Subcutaneous abdominal adipose tissue (tissue), 5 donors: Measurements from ENCODE around the gene ALDH3A2.

Experiments
- H3K27ac ChIP-seq: one replicate; pipeline ENCODE4 v1.7.0; 2013; ENCODE audit warnings: low read depth, mild to moderate bottlenecking, inconsistent platforms, low read length, moderate library complexity
- H3K27me3 ChIP-seq, 5 donors: one replicate each; pipeline ENCODE4 v1.7.0; 2013; ENCODE audit warnings: low read length in 5 of 5, inconsistent platforms in 1 of 5; ENCODE audit not compliant: control insufficient read depth in 5 of 5, insufficient read depth in 4 of 5
- H3K36me3 ChIP-seq, 5 donors: one replicate each; pipeline ENCODE4 v1.7.0; 2013; ENCODE audit warnings: low read length in 5 of 5; ENCODE audit not compliant: control insufficient read depth in 5 of 5, insufficient read depth in 5 of 5
- H3K4me1 ChIP-seq, 5 donors: one replicate each; pipeline ENCODE4 v1.7.0; 2013; ENCODE audit warnings: low read length in 5 of 5, mild to moderate bottlenecking in 3 of 5, moderate library complexity in 1 of 5; ENCODE audit not compliant: control insufficient read depth in 5 of 5, insufficient read depth in 5 of 5
- H3K4me3 ChIP-seq, 5 donors: one replicate each; pipeline ENCODE4 v1.7.0; 2013; ENCODE audit warnings: low read length in 5 of 5, low read depth in 1 of 5
- H3K9ac ChIP-seq, 5 donors: one replicate each; pipeline ENCODE4 v1.7.0; 2013; ENCODE audit warnings: low read length in 5 of 5, mild to moderate bottlenecking in 4 of 5, moderate library complexity in 3 of 5
- H3K9me3 ChIP-seq, 5 donors: one replicate each; pipeline ENCODE4 v1.7.0; 2013; ENCODE audit warnings: low read length in 5 of 5; ENCODE audit not compliant: control insufficient read depth in 5 of 5
- donor health status: healthy.
- donor health status: healthy.
- donor health status: healthy.
- donor health status: healthy.
- donor health status: healthy.

The ALDH3A2 gene

GRCh38 chr17:19714542-19715411, 66.2 kb downstream of the ALDH3A2 start:
- H3K9me3 ChIP-seq: no peaks in the 10 kb centered on the region
- H3K36me3 ChIP-seq: no peaks in the 10 kb centered on the region
- no peaks in the 10 kb centered on the region for H3K4me1 ChIP-seq
- no peak overlapping the region for H3K27ac ChIP-seq
- H3K9ac ChIP-seq: no peak overlapping the region
- no peak overlapping the region for H3K4me3 ChIP-seq
- H3K27me3 ChIP-seq: no peaks in the 10 kb centered on the region

GRCh38 chr17:19716108-19717030, 67.8 kb downstream of the ALDH3A2 start, which contains the start of gene SLC47A2:
TSS of gene SLC47A2 (minus strand) at chr17:19716584. CDS start at chr17:19716555, 29 bp downstream.
- Histone ChIP-seq H3K27me3 (no peaks in the 10 kb centered on the region), H3K27ac (no peak within 1 kb of the TSS), H3K4me3 (no peak within 1 kb of the TSS), H3K36me3 (no peaks in the 10 kb centered on the region), H3K9ac (no peak within 1 kb of the TSS), H3K4me1 (peaks cover 1 to 11% (median 11%) of the 10 kb centered on the region in 5 donors), H3K9me3 (no peaks in the 10 kb centered on the region)

GRCh38 chr17:19717031-19717360, 68.4 kb downstream of the ALDH3A2 start:
- Histone ChIP-seq H3K27ac (no peak overlapping the region), H3K9ac (no peak overlapping the region), H3K4me3 (no peak overlapping the region), H3K27me3 (no peaks in the 10 kb centered on the region), H3K9me3 (no peaks in the 10 kb centered on the region), H3K36me3 (no peaks in the 10 kb centered on the region), H3K4me1 (peaks cover 1 to 11% (median 11%) of the 10 kb centered on the region in 5 donors)

GRCh38 chr17:19717411-19717908, 68.9 kb downstream of the ALDH3A2 start:
- H3K9ac ChIP-seq: no peak overlapping the region
- no peaks in the 10 kb centered on the region for H3K9me3 ChIP-seq
- H3K36me3 ChIP-seq: no peaks in the 10 kb centered on the region
- H3K27ac ChIP-seq: no peak overlapping the region
- peaks cover 1 to 11% (median 11%) of the 10 kb centered on the region in 5 donors for H3K4me1 ChIP-seq
- H3K4me3 ChIP-seq: no peak overlapping the region
- no peaks in the 10 kb centered on the region for H3K27me3 ChIP-seq

GRCh38 chr17:19718041-19718612, 69.6 kb downstream of the ALDH3A2 start:
- H3K27ac ChIP-seq: no peak overlapping the region
- H3K4me1 ChIP-seq: peaks cover 1 to 11% (median 11%) of the 10 kb centered on the region in 5 donors

GRCh38 chr17:19718613-19719354, 70.2 kb downstream of the ALDH3A2 start:
- Histone ChIP-seq H3K27ac (no peak overlapping the region), H3K27me3 (no peaks in the 10 kb centered on the region), H3K36me3 (no peaks in the 10 kb centered on the region), H3K4me3 (no peak overlapping the region), H3K9ac (no peak overlapping the region), H3K4me1 (peaks cover 1 to 12% (median 11%) of the 10 kb centered on the region in 5 donors), H3K9me3 (no peaks in the 10 kb centered on the region)

More at GRCh38 chr17:19718041-19718612, 69.6 kb downstream of the ALDH3A2 start:
- Histone ChIP-seq H3K27me3 (no peaks in the 10 kb centered on the region), H3K9me3 (no peaks in the 10 kb centered on the region), H3K4me3 (no peak overlapping the region), H3K9ac (no peak overlapping the region), H3K36me3 (no peaks in the 10 kb centered on the region)

- H3K27ac ChIP-seq: no peak overlapping the region
- no peak overlapping the region for H3K9ac ChIP-seq
- no peaks in the 10 kb centered on the region for H3K9me3 ChIP-seq
- no peaks in the 10 kb centered on the region for H3K27me3 ChIP-seq
- H3K4me3 ChIP-seq: no peak overlapping the region
- H3K4me1 ChIP-seq: peaks cover 1 to 20% (median 19%) of the 10 kb centered on the region in 5 donors
- H3K36me3 ChIP-seq: no peaks in the 10 kb centered on the region
These were observed 71.0 kb downstream of the ALDH3A2 start for GRCh38 chr17:19719355-19720209.

- Histone ChIP-seq H3K27ac (no peak overlapping the region), H3K4me1 (peaks cover 1 to 26% (median 24%) of the 10 kb centered on the region in 5 donors), H3K27me3 (no peaks in the 10 kb centered on the region), H3K9me3 (no peaks in the 10 kb centered on the region), H3K36me3 (no peaks in the 10 kb centered on the region), H3K4me3 (no peak overlapping the region), H3K9ac (no peak overlapping the region)
These were observed 71.6 kb downstream of the ALDH3A2 start for GRCh38 chr17:19720210-19720475.
